GM19395 (cell line): Measurements from ENCODE around the gene LRRTM2.

Source experiments
- ATAC-seq: cut with Tn5 transposase; IDR thresholded peaks from one replicate; pipeline ENCODE4 v1.9.1; 2021; ENCODE audit warnings: mild to moderate bottlenecking, moderate library complexity; ENCODE audit not compliant: unreplicated experiment

LRRTM2 gene

GRCh38 chr5:138884554-138884953, 9.4 kb upstream of the LRRTM2 start:
- no peak for ATAC-seq

GRCh38 chr5:138884094-138884493, 9.0 kb upstream of the LRRTM2 start:
- ATAC-seq, result no peak

- no peak for ATAC-seq
Measured at GRCh38 chr5:138883211-138883610, 8.1 kb upstream of the LRRTM2 start.

- ATAC-seq, result no peak
Measured at GRCh38 chr5:138878437-138879235, 3.5 kb upstream of the LRRTM2 start.

DNA sequence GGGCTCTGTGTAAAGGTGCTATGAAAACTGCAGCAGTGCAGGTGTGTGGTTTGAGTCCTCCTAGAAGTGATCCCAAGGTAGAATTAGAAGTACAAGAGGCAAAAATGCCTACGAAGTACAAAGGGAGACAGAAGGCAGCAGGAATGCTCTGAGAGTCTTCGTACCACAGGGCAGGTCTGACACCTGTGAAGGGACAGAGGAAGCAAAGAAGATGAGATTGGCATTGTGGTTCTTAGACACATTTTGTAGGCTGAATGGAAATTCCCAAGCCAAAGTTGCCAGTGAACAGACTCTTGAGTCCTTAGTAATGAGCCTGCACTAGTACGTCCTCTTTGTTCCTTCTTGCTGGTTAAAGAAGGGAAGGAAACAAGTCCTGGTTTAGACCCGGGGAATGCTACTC, 1.7 kb upstream of the LRRTM2 start:
- ATAC-seq, result no peak

GRCh38 chr5:138875946-138876345, 811 bp upstream of the LRRTM2 start:
- ATAC-seq, result no peak

GRCh38 chr5:138875552-138875875, 379 bp upstream of the LRRTM2 start:
- no peak for ATAC-seq

DNA sequence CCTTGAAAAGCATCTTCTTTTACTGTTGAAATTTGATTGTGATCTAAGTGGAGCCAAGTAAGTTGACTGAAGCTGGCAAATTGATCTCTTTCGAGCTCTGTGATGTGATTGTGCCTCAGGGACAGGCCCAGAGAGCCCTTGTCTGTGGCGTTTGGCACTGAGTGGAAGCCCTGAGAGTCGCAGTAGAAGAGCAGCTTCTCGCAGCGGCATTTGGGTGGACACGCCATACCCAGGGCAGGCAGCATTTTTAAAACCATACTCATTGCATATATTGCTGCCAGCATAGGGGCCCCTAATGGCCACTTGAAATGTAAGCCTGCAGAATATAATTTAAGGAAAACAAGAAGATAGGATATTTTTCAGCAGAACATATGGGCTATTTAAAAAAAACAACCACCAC, 894 bp downstream of the LRRTM2 start:
- no peak for ATAC-seq

DNA sequence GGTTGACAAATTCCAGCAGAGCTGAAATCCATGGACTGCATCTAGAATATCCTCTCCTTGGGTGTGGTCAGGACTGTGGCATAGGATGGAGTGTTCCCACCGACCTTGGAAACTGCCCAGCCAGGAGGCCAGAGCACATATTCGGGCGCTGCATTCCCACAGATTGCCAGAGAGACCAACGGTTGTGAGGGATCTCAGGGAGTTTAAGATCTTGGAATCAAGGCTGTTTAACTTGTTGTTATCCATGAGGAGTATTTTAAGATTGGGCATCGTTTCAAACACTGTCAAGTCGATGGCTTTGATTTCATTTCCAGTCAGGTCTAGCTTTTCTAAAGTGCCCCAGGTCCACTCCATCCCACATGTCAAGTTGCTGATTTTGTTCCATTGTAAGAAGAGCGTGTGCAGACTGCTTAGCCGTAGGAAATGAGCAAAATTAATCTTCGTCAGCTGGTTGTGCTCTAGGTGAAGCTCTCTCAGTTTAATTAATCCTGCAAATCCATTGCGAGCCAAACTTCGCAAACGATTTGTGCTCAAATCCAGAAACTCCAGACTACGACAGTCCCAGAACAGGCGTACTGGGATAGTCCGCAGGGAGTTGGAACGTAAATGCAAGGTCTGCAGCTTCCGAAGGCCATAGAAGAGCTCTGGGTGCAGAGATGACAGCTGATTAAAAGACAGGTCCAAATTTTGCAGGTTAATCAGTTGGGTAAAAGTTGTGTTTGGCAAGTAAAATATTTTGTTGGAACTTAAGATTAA, 1.5 kb downstream of the LRRTM2 start:
- no peak for ATAC-seq

- no peak for ATAC-seq
Measured at GRCh38 chr5:138872841-138873465, 2.2 kb downstream of the LRRTM2 start.

DNA sequence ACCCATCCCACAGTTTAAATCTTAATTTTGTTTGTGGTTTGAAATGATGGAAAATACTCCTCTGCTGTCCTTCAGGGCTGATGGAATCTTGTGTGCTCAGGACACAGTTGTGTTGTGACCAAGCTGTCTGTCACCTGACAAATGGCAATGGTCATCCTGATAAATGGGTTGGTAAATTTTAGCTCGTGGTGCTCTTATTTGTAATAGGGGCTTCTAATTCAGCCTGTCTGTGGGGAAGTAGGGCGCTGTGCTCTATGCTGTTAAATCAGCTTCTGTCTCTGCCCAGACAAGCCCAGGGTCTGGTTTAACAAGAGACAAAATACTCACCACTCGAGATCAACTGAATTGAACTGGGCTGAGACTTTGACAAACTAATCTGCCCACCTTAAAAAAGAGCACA, 4.5 kb downstream of the LRRTM2 start:
- ATAC-seq, result no peak

- ATAC-seq, result no peak
Measured at GRCh38 chr5:138869763-138870500, 5.2 kb downstream of the LRRTM2 start.

DNA sequence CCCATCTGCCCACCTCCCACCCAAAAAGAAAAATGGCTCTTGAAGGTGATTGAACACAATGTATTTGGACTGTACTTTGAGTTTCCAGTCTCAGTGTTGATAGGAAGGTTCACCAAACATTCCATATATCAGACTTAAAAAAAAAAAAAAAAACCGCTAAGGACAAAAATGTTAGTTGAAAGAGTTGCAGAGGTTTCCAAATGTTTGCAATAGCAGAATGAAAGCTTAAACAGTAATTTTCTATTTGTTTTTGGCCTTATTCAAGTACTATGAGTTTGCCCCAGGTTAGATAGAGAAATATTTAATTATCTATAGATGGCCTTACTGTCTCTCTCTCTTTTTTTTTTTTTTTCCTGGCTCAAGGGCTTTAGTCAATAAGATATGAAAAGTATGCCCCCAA, 6.1 kb downstream of the LRRTM2 start:
- ATAC-seq, result no peak

DNA sequence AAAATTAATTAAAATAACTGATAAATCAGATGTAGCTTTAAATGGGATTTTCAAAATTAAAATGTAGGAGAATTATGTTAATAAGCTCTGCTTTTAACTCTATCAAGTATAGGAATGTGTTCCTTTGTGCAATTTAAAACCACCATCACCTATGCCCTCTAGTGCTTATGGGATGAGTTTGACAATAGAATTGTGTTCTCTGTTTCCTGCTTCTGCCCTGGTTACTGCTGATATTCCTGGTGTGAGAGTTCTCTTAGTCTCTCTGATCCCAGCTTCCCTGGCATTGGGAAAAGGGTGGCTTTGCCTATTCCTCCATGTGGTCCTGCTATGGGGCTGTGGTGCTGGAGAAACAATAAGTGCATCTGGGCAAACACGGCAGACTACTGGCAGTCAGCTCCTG, 8.1 kb downstream of the LRRTM2 start:
- ATAC-seq, result no peak

DNA sequence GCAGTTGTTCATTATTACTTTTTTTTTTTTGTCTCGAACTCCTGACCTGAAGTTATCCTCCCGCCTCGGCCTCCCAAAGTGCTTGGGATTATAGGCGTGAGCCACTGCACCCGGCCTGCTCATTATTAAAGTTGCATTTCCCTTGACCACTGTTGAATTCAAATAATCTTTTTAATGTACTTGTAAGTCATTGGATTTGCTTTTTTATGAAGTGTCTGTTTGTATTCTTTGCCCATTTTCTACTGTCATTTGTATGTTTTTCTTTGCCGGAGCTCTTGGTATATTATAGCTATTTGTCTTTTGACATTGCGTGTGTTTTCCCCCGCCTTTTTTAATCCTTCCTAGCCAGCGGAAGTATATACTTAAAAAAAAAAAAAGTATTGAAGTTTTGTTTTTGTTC, 22.0 kb downstream of the LRRTM2 start:
- ATAC-seq, result no peak

- ATAC-seq, result no peak
Measured at GRCh38 chr5:138850865-138851435, 24.2 kb downstream of the LRRTM2 start.

DNA sequence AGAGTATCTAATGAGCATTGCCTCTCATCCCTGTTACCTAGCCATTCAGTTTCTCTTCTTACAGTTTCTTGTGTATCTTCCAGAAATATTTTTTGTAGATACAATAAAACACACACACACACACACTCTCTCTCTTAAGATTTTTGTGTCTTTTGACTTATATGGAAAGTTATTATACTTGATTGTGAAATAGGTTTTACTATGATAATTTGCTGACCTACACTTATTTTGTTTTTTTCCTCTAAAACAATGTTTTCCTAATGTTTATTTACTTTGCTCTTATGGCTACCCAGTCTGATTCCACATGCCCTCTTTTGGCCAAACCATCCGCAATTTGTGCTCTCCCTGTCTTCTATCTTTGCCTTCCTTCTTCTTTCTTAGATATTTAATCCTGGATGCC, 25.3 kb downstream of the LRRTM2 start:
- ATAC-seq, result no peak

- no peak for ATAC-seq
Measured at GRCh38 chr5:138849439-138849838, 25.7 kb downstream of the LRRTM2 start.

DNA sequence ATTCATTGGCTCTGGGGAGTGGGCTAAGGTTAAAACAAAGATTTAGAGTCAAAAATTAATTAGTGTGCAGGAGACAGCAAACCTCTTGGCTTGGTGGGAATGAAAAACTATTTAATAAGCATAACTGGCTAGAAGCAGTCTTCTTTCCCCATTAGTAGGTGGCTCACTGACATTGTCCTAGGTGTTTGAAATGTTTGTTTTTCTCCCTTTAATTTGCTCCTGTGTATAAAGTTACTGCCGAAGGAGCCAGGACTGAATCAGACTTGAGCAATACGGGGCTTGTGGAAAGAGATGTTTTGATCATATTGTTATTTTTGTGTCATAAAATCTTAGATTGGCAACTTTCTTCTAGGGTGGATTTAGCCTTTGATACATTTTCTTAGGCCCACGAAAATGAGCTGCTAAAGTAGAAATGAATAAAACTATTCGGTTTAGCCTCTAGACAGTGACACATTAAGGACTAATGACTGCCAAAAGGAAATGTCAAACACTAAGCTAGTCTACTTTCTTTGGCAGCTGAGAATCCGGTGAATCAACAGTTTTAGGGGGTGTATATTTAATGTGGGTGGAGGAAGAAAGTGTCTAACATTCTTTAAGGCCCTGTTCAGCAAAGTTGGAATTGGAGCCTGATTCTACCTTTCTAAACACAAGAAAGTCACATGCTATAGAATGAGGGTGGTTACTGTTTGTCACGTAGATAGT, 30.2 kb downstream of the LRRTM2 start:
- ATAC-seq, result no peak

- no peak for ATAC-seq
Measured at GRCh38 chr5:138844125-138844461, 31.0 kb downstream of the LRRTM2 start.
